Measurements from ENCODE around the gene NXT1. TPM values are rescaled to one million over a fixed set of nuclear protein-coding genes. Genes with fewer than 3 reads are reported as not detected.
"Not testable (repeated sequence)": the region's sequence is repeated elsewhere in the genome, so short reads cannot be mapped to it uniquely, and the experiment has no call there.

Gene NXT1
- total RNA-seq, 2 experiments from 2014 or later = 33.7 to 76.5 TPM

DNA sequence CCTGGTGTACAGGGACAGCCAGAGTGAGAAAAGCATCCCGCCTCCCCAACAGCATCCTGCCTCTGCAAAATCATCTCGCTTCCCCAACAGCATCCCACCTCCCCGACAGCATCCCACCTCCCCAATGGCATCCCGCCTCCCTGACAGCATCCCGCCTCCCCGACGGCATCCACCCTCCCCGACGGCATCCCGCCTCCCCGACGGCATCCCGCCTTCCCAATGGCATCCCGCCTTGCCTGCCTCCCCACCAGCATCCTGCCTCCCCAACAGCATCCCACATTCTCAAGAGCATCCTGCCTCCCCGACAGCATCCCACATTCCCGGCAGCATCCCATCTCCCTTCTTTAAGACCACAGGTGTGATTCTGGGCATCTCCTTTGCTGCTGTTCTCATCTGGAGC is 46.0 kb upstream of the NXT1 start:
- BruUV-seq (replicated peaks) = no TSS peak

DNA sequence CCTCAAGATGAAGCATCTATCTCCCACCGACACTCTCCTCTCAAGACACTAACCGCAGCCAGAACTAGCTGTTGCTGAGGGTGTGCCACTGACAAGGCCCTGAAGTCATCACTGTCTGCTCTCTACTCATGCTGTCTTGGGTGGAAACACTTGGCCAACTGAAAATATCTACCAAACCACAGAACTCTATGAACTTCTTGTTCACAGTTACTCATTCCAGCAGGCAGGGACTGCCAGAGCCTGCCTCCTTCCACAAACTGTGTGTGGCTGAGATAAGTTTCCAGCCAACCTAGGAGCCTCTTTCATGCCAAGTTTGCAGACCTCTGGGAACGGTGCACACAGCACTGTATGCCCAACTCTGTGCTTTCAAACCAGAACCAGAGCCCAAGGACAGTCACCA is 45.5 kb upstream of the NXT1 start:
- Histone ChIP-seq H2AFZ (ENCODE audit: low read length) (no peak overlapping the region), H3K27ac (ENCODE audit: low read depth, low read length, poor library complexity, severe bottlenecking) (no peak overlapping the region), H3K79me2 (ENCODE audit: insufficient read depth, low read depth, low read length) (no peaks in the 10 kb centered on the region), H3K9me3 (ENCODE audit: low read length) (no peaks in the 10 kb centered on the region), H3K9me2 (ENCODE audit: insufficient read depth, low read length) (no peaks in the 10 kb centered on the region), H3K4me3 (ENCODE audit: low read depth, low read length, poor library complexity, severe bottlenecking) (no peak overlapping the region), H4K20me1 (ENCODE audit: insufficient read depth, low read length) (no peaks in the 10 kb centered on the region), H3K4me2 (ENCODE audit: low read length) (no peak overlapping the region), H3K36me3 (ENCODE audit: insufficient read depth, low read length) (no peaks in the 10 kb centered on the region), H3K4me1 (ENCODE audit: insufficient read depth, low read length, poor library complexity, severe bottlenecking) (no peaks in the 10 kb centered on the region)
- TF ChIP-seq, protein P1, sequence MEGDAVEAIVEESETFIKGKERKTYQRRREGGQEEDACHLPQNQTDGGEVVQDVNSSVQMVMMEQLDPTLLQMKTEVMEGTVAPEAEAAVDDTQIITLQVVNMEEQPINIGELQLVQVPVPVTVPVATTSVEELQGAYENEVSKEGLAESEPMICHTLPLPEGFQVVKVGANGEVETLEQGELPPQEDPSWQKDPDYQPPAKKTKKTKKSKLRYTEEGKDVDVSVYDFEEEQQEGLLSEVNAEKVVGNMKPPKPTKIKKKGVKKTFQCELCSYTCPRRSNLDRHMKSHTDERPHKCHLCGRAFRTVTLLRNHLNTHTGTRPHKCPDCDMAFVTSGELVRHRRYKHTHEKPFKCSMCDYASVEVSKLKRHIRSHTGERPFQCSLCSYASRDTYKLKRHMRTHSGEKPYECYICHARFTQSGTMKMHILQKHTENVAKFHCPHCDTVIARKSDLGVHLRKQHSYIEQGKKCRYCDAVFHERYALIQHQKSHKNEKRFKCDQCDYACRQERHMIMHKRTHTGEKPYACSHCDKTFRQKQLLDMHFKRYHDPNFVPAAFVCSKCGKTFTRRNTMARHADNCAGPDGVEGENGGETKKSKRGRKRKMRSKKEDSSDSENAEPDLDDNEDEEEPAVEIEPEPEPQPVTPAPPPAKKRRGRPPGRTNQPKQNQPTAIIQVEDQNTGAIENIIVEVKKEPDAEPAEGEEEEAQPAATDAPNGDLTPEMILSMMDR (conservative IDR thresholded peaks at IDR 0.05; ENCODE audit: low read length) = no peak
- TF ChIP-seq EZH2phosphoT487 (IDR thresholded peaks at IDR 0.05; ENCODE audit: borderline replicate concordance, low read depth, low read length) = no peak
- ChIA-PET POLR2A (no interaction called here), CTCF (ENCODE audit: unreplicated experiment) (no interaction called here)
- intact Hi-C loops (cut with micrococcal nuclease; ENCODE audit: unreplicated experiment) = no loop called here
- no TSS peak for BruUV-seq (replicated peaks)
- no peak for DNase-seq (ENCODE audit: low spot score)

More for the DNA sequence above, 46.0 kb upstream of the NXT1 start:
- H3K9me3 ChIP-seq (ENCODE audit: low read length) = no peaks in the 10 kb centered on the region
- H3K4me1 ChIP-seq (ENCODE audit: insufficient read depth, low read length, poor library complexity, severe bottlenecking) = no peaks in the 10 kb centered on the region
- POLR2A ChIA-PET = no interaction called here
- no peak for TF ChIP-seq EZH2phosphoT487 (IDR thresholded peaks at IDR 0.05; ENCODE audit: borderline replicate concordance, low read depth, low read length)
- TF ChIP-seq, protein P1 (conservative IDR thresholded peaks at IDR 0.05; ENCODE audit: low read length) = no peak
- H3K4me2 ChIP-seq (ENCODE audit: low read length) = no peak overlapping the region
- CTCF ChIA-PET (ENCODE audit: unreplicated experiment) = no interaction called here
- H3K27ac ChIP-seq (ENCODE audit: low read depth, low read length, poor library complexity, severe bottlenecking) = no peak overlapping the region
- no peak for DNase-seq (ENCODE audit: low spot score)
- H2AFZ ChIP-seq (ENCODE audit: low read length) = no peak overlapping the region
- no peaks in the 10 kb centered on the region for H3K36me3 ChIP-seq (ENCODE audit: insufficient read depth, low read length)
- no peaks in the 10 kb centered on the region for H3K79me2 ChIP-seq (ENCODE audit: insufficient read depth, low read depth, low read length)
- no peaks in the 10 kb centered on the region for H3K9me2 ChIP-seq (ENCODE audit: insufficient read depth, low read length)
- H4K20me1 ChIP-seq (ENCODE audit: insufficient read depth, low read length) = no peaks in the 10 kb centered on the region
- no peak overlapping the region for H3K4me3 ChIP-seq (ENCODE audit: low read depth, low read length, poor library complexity, severe bottlenecking)
- intact Hi-C loops (cut with micrococcal nuclease; ENCODE audit: unreplicated experiment) = no loop called here

DNA sequence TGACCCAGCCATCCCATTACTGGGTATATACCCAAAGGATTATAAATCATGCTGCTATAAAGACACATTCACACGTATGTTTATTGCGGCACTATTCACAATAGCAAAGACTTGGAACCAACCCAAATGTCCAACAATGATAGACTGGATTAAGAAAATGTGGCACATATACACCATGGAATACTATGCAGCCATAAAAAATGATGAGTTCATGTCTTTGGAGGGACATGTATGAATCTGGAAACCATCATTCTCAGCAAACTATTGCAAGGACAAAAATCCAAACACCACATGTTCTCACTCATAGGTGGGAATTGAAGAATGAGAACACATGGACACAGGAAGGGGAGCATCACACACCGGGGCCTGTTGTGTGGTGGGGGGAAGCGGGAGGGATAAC is 43.2 kb upstream of the NXT1 start:
- H2AFZ ChIP-seq (ENCODE audit: low read length); H3K4me1 ChIP-seq (ENCODE audit: insufficient read depth, low read length, poor library complexity, severe bottlenecking); H3K9me3 ChIP-seq (ENCODE audit: low read length); H3K4me2 ChIP-seq (ENCODE audit: low read length); BruUV-seq (replicated peaks); H3K27ac ChIP-seq (ENCODE audit: low read depth, low read length, poor library complexity, severe bottlenecking); CTCF ChIA-PET (ENCODE audit: unreplicated experiment); H3K36me3 ChIP-seq (ENCODE audit: insufficient read depth, low read length); intact Hi-C loops (cut with micrococcal nuclease; ENCODE audit: unreplicated experiment); H3K9me2 ChIP-seq (ENCODE audit: insufficient read depth, low read length); H3K4me3 ChIP-seq (ENCODE audit: low read depth, low read length, poor library complexity, severe bottlenecking); H4K20me1 ChIP-seq (ENCODE audit: insufficient read depth, low read length); H3K79me2 ChIP-seq (ENCODE audit: insufficient read depth, low read depth, low read length); DNase-seq (ENCODE audit: low spot score): not testable (repeated sequence)
- POLR2A ChIA-PET = interaction anchor here (0.6 kb wide), 3 partner anchors 34 to 541 kb away, joined by 3 to 4 read pairs (median 3); no protein-coding TSS in a partner anchor
